ENCODE data around the gene ACYP1.

ACYP1 gene

DNA sequence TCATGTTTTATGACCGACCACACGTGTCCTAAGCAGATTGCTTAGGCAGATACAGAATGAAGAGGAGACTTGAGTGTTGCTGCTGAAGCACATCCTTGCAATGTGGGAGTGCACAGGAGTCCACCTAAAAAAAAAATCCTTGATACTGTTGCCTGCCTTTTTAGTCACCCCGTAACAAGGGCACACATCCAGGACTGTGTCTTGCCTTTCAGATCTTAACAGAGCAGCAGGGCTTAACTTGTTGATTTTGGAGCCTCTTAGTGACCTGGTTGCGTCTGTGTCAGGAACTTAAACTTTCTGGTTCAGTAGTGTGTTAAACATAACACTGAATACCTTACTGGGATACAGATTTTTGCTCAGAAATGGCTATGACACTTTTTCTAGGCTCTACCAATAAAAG, 54.6 kb downstream of the ACYP1 start:
- no peak for DNase-seq
- in situ Hi-C loops (cut with HindIII; ENCODE audit: low pct_ligation_motif_present, low pct_unique_long_range_greater_than_20kb, low sequenced_read_pairs) = no loop called here

DNA sequence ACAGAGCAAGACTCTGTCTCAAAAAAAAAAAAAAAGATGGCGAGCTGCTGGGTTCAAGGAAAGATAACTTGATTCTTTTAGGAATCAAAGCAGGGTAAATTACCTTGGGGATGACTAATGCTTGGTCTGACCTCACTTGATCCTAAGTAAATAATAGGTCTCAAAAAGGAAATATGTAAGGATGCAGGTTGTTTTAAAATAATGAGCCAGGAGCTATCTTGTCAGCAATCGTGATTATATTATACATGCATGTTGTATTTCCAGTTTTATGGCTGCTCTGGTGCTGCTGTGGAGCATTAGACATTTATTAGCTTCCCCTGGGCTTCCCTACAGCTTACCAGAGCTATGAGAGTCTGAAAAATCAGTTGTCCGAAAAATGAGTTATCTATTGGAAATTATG, 58.5 kb downstream of the ACYP1 start:
- in situ Hi-C loops (cut with HindIII; ENCODE audit: low pct_ligation_motif_present, low pct_unique_long_range_greater_than_20kb, low sequenced_read_pairs) = no loop called here
- no peak for DNase-seq

DNA sequence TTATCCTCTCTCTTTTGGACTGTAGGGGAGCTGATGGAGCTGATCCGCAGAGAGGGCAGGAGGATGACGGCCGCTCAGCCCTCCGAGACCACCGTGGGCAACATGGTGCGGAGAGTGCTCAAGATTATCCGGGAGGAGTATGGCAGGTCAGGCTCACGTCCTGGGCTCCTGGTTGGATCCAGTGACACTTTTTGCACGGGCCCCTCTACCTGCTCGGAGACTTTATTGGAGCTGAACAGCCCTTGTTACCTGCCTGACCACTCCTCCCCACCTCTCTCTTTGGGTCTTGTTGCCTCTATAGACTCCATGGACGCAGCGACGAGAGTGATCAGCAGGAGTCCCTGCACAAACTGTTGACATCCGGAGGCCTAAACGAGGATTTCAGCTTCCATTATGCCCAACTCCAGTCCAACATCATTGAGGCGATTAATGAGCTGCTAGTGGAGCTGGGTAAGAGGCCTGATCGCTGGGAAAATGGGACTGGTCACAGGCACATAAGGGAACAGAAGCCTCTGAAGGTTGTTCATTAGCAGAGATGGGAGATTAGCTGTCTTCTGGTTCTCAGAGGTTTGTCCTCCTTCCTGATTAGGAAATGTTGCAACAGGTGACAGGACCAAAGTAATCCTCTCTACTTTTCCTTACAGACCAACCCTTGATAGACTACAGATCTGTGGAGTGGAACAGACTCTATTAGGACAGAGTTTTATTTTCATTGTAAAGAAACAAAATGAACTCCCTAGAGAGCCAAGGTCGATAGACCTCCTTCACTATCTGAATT, 60.4 kb downstream of the ACYP1 start:
- in situ Hi-C loops (cut with HindIII; ENCODE audit: low pct_ligation_motif_present, low pct_unique_long_range_greater_than_20kb, low sequenced_read_pairs) = no loop called here
- DNase-seq = peak; percentile 2

All from ACHN (cell line).